Smooth muscle cell (in vitro differentiated cells): ENCODE data around the gene SLC17A5. TPM values are rescaled to one million over a fixed set of nuclear protein-coding genes. Genes with fewer than 3 reads are reported as not detected.
"Not testable (repeated sequence)": the region's sequence is repeated elsewhere in the genome, so short reads cannot be mapped to it uniquely, and the experiment has no call there.

Source experiments
- DNase-seq: peaks from one replicate; lab custom pipeline; 2025; ENCODE audit not compliant: unreplicated experiment; lab: John Stamatoyannopoulos, UW
- H2AFZ ChIP-seq: fragments of 200-600 bp; sonication (generic); 2 replicates; pipeline ENCODE4 v1.6.0; 2016; ENCODE audit warnings: antibody characterized with exemption, low read depth, mild to moderate bottlenecking
- H3F3A ChIP-seq: fragments of 200-600 bp; sonication (generic); 2 replicates; pipeline ENCODE4 v1.6.0; 2017; ENCODE audit warnings: antibody characterized with exemption, low read depth
- H3K27ac ChIP-seq: fragments of 200-600 bp; sonication (generic); 2 replicates; pipeline ENCODE4 v1.5.1; 2016; ENCODE audit warnings: low read depth, mild to moderate bottlenecking
- H3K27me3 ChIP-seq: fragments of 200-600 bp; sonication (generic); 2 replicates; pipeline ENCODE4 v1.6.1; 2016; ENCODE audit warnings: low read depth, mild to moderate bottlenecking
- H3K36me3 ChIP-seq: fragments of 200-600 bp; sonication (generic); 2 replicates; pipeline ENCODE4 v1.5.1; 2016; ENCODE audit warnings: low read depth
- H3K4me1 ChIP-seq: fragments of 200-600 bp; sonication (generic); 2 replicates; pipeline ENCODE4 v1.5.1; 2016; ENCODE audit warnings: low read depth
- H3K4me2 ChIP-seq: fragments of 200-600 bp; sonication (generic); 2 replicates; pipeline ENCODE4 v1.6.0; 2016; ENCODE audit warnings: mild to moderate bottlenecking
- H3K4me3 ChIP-seq: fragments of 200-600 bp; sonication (generic); 2 replicates; pipeline ENCODE4 v1.5.1; 2016; ENCODE audit warnings: mild to moderate bottlenecking
- H3K79me2 ChIP-seq: fragments of 200-600 bp; sonication (generic); 2 replicates; pipeline ENCODE4 v1.6.0; 2016; ENCODE audit warnings: low read depth, mild to moderate bottlenecking
- H3K9ac ChIP-seq: fragments of 200-600 bp; sonication (generic); 2 replicates; pipeline ENCODE4 v1.6.0; 2016; ENCODE audit warnings: low read depth
- H3K9me3 ChIP-seq: fragments of 200-600 bp; sonication (generic); replicated peaks from 2 replicates; pipeline ENCODE4 v1.5.1; 2016; ENCODE audit warnings: low read depth
- H4K20me1 ChIP-seq: fragments of 200-600 bp; sonication (generic); 2 replicates; pipeline ENCODE4 v1.6.0; 2016; ENCODE audit warnings: low read depth
- CTCF ChIP-seq: fragments of 200-600 bp; sonication (generic); IDR thresholded peaks from 2 replicates; pipeline ENCODE4 v1.5.1; 2017; ENCODE audit warnings: borderline replicate concordance, mild to moderate bottlenecking, antibody characterized with exemption; ENCODE audit not compliant: insufficient read depth, poor library complexity, severe bottlenecking
- WGBS: methylation state at CpG from one replicate; pipeline ENCODE4 v1.1.7; 2016; ENCODE audit warnings: low lambda C conversion rate; 5-methylcytosine and 5-hydroxymethylcytosine counted together
- polyA plus RNA-seq: library from polyadenylated mRNA; unstranded; fragments of >200 nt; fragmentation: Nextera tagmentation; extraction: Ambion mirVana; gene quantifications from 2 replicates; pipeline ENCODE4 v1.2.1, GENCODE V29; 2016
- total RNA-seq: library from RNA; depleted of rRNA; stranded (reverse); fragments of >200 nt; gene quantifications from 2 replicates; pipeline ENCODE4 v1.2.3, GENCODE V29; 2014

SLC17A5 gene
- total and polyA plus RNA-seq, 2 experiments from 2014 or later, result 36.4 to 39.9 TPM

GRCh38 chr6:73694711-73695411 lies 41.1 kb upstream of the SLC17A5 start:
- Histone ChIP-seq H3K36me3 (no peaks in the 10 kb centered on the region), H3K27me3 (no peaks in the 10 kb centered on the region), H4K20me1 (no peaks in the 10 kb centered on the region), H2AFZ (peak overlapping the region; percentile 20), H3K27ac (peak overlapping the region; percentile 97), H3K4me2 (peak overlapping the region; percentile 92), H3K4me3 (peak overlapping the region; percentile 62), H3K79me2 (no peaks in the 10 kb centered on the region), H3K9me3 (no peaks in the 10 kb centered on the region), H3K4me1 (no peaks in the 10 kb centered on the region), H3F3A (peaks cover 12% of the 10 kb centered on the region), H3K9ac (peak overlapping the region; percentile 96)
- DNase-seq, result no peak
- no peak for TF ChIP-seq CTCF
- WGBS, result 71% methylated on average over 5 of the region's 5 CpGs

GRCh38 chr6:73691512-73691911 lies 37.7 kb upstream of the SLC17A5 start:
- no peaks in the 10 kb centered on the region for H3K9me3 ChIP-seq
- H2AFZ ChIP-seq, result no peak overlapping the region
- no peak overlapping the region for H3K4me2 ChIP-seq
- no peaks in the 10 kb centered on the region for H3K36me3 ChIP-seq
- no peaks in the 10 kb centered on the region for H3K79me2 ChIP-seq
- H3K4me3 ChIP-seq, result no peak overlapping the region
- no peak for DNase-seq
- no peak for TF ChIP-seq CTCF
- H3K27me3 ChIP-seq, result no peaks in the 10 kb centered on the region
- H3F3A ChIP-seq, result peaks cover 12% of the 10 kb centered on the region
- no peaks in the 10 kb centered on the region for H4K20me1 ChIP-seq
- H3K4me1 ChIP-seq, result peaks cover 5% of the 10 kb centered on the region
- no peak overlapping the region for H3K27ac ChIP-seq
- no peak overlapping the region for H3K9ac ChIP-seq

- Histone ChIP-seq H3K27ac (no peak overlapping the region), H3F3A (peaks cover 9% of the 10 kb centered on the region), H3K9ac (no peak overlapping the region), H3K4me1 (peaks cover 5% of the 10 kb centered on the region), H3K4me2 (no peak overlapping the region), H4K20me1 (no peaks in the 10 kb centered on the region), H2AFZ (no peak overlapping the region), H3K79me2 (no peaks in the 10 kb centered on the region), H3K9me3 (no peaks in the 10 kb centered on the region), H3K27me3 (no peaks in the 10 kb centered on the region), H3K4me3 (no peak overlapping the region), H3K36me3 (no peaks in the 10 kb centered on the region)
- DNase-seq, result no peak
- no peak for TF ChIP-seq CTCF
- WGBS, result 94% methylated on average over 5 of the region's 5 CpGs
Measured at GRCh38 chr6:73690056-73690455, 36.3 kb upstream of the SLC17A5 start.

GRCh38 chr6:73688351-73688750 lies 34.6 kb upstream of the SLC17A5 start:
- WGBS, result 0% methylated on average over 1 of the region's 1 CpG

GRCh38 chr6:73683574-73683973 lies 29.8 kb upstream of the SLC17A5 start:
- H3K9me3 ChIP-seq, H3K4me1 ChIP-seq, H3K4me2 ChIP-seq, H3K79me2 ChIP-seq, H3K27ac ChIP-seq, DNase-seq, H3K27me3 ChIP-seq, H3K4me3 ChIP-seq, H2AFZ ChIP-seq, H4K20me1 ChIP-seq, H3K9ac ChIP-seq, H3K36me3 ChIP-seq, H3F3A ChIP-seq: not testable (repeated sequence)
- 82% methylated on average over 2 of the region's 2 CpGs for WGBS

More at GRCh38 chr6:73688351-73688750, 34.6 kb upstream of the SLC17A5 start:
- TF ChIP-seq CTCF, result no peak
- Histone ChIP-seq H3K27me3 (no peaks in the 10 kb centered on the region), H3K9ac (no peak overlapping the region), H3F3A (no peaks in the 10 kb centered on the region), H3K4me1 (peaks cover 5% of the 10 kb centered on the region), H3K4me3 (no peak overlapping the region), H4K20me1 (no peaks in the 10 kb centered on the region), H3K36me3 (no peaks in the 10 kb centered on the region), H3K9me3 (no peaks in the 10 kb centered on the region), H3K4me2 (no peak overlapping the region), H2AFZ (peak overlapping the region; percentile 30), H3K27ac (no peak overlapping the region), H3K79me2 (no peaks in the 10 kb centered on the region)
- DNase-seq, result no peak
